ENCODE measurements around the gene KIF26A. TPM values are rescaled to one million over a fixed set of nuclear protein-coding genes. Genes with fewer than 3 reads are reported as not detected.

KIF26A gene
- total RNA-seq, 2 donors from 2014 or later: 1.1 to 1.6 TPM

- no peaks in the 10 kb centered on the region for H3K9me3 Mint-ChIP-seq
- no peak for ATAC-seq (replicated peaks)
- H3K4me3 Mint-ChIP-seq: no peak overlapping the region
- H3K4me1 Mint-ChIP-seq: no peaks in the 10 kb centered on the region
- no peaks in the 10 kb centered on the region for H3K36me3 Mint-ChIP-seq (ENCODE audit: low read depth)
- H3K27ac Mint-ChIP-seq: no peak overlapping the region
- H3K27me3 Mint-ChIP-seq: no peaks in the 10 kb centered on the region
Measured at GRCh38 chr14:104184506-104184905, 46.1 kb downstream of the KIF26A start.

GRCh38 chr14:104184911-104185499, 46.6 kb downstream of the KIF26A start:
- Mint-ChIP-seq H3K9me3 (no peaks in the 10 kb centered on the region), H3K27me3 (no peaks in the 10 kb centered on the region), H3K4me1 (no peaks in the 10 kb centered on the region), H3K27ac (no peak overlapping the region), H3K36me3 (ENCODE audit: low read depth) (no peaks in the 10 kb centered on the region), H3K4me3 (no peak overlapping the region)
- ATAC-seq (replicated peaks): no peak

- no peaks in the 10 kb centered on the region for H3K27me3 Mint-ChIP-seq
- H3K27ac Mint-ChIP-seq: no peak overlapping the region
- H3K9me3 Mint-ChIP-seq: no peaks in the 10 kb centered on the region
- H3K4me3 Mint-ChIP-seq: no peak overlapping the region
- H3K4me1 Mint-ChIP-seq: no peaks in the 10 kb centered on the region
- H3K36me3 Mint-ChIP-seq (ENCODE audit: low read depth): no peaks in the 10 kb centered on the region
- no peak for ATAC-seq (replicated peaks)
Measured at GRCh38 chr14:104185916-104186495, 47.6 kb downstream of the KIF26A start.

- Mint-ChIP-seq H3K27me3 (no peaks in the 10 kb centered on the region), H3K4me1 (no peaks in the 10 kb centered on the region), H3K27ac (no peak overlapping the region), H3K9me3 (no peaks in the 10 kb centered on the region), H3K4me3 (no peak overlapping the region), H3K36me3 (ENCODE audit: low read depth) (no peaks in the 10 kb centered on the region)
- ATAC-seq (replicated peaks): no peak
Measured at GRCh38 chr14:104186575-104186974, 48.2 kb downstream of the KIF26A start.

DNA sequence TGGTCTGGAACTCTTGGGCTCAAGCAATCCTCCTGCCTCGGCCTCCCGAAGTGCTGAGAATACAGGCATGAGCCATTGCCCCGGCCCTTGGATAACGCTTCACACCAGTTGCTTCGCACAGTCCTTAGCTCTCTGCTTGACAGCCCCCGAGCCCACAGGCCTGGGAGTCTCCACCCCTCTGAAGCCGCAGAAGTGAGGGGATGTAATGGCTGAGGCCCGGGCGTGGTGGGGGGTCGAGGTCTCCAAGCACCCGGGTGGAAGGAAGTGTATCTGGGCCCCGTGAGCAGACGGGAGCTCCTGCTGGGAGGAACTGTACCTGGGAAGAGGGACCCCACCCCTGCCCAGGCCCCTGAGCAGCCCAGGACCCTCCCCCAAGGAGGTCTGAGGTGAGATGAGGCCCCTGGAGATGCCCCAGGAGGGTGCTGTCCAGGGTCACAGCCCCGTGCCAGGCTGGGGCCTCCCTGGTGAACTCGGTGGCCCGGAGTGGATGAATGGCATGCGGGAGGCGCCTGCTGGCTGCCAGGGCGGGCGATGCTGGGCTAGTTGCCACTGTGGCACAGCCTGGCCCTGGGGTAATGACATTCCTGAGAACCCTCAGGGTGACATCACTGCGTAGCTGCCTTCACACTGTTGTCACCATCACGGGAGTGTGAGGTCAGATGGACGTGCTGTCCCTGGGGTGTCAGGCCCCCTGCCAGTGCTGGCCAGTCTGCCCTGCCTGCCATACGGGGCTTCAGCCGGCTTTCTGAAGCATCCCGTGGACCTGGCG, 48.9 kb downstream of the KIF26A start:
- no peak overlapping the region for H3K27ac Mint-ChIP-seq
- H3K27me3 Mint-ChIP-seq: no peaks in the 10 kb centered on the region
- no peak for ATAC-seq (replicated peaks)
- H3K4me3 Mint-ChIP-seq: no peak overlapping the region
- no peaks in the 10 kb centered on the region for H3K9me3 Mint-ChIP-seq
- H3K4me1 Mint-ChIP-seq: no peaks in the 10 kb centered on the region
- no peaks in the 10 kb centered on the region for H3K36me3 Mint-ChIP-seq (ENCODE audit: low read depth)

DNA sequence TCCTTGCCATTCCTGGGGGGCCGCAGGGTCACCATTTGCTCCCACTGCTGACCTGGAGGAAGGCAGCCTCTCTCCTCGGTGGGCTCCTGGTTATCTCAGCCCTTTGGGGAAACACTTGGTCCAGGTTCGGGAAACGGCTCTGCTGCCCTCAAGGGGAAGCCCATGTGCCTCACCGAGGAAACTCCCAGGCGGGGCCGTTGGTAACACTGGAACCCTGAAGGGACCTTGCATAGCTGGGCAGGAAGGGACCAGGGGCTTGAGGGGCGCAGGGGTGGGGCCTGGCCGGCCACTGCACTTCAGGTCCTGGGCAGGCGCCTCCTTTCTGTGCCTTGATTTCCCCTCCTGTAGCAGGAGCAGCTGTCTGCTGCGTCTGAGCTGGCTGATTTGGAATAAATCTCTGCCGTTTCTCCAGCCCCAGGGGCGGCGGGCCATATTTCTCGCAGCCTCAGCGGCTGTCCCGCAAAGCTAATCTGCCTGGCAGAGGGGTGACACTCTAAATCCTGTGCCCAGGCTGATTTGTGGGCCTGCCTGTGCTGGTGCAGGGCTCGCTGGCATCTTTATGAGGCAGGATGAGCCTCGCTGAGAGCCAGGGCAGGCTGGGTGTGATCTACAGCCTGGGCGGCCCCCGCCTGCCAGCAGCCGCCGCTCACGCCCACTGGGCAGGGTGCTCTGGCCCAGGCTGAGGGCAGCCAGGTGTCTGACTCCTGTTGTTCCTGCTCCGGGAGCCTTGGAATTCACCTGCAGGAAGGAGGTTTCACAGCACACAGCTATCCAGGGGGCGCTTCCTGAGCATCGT, 49.7 kb downstream of the KIF26A start:
- no peaks in the 10 kb centered on the region for H3K9me3 Mint-ChIP-seq
- no peaks in the 10 kb centered on the region for H3K36me3 Mint-ChIP-seq (ENCODE audit: low read depth)
- H3K27ac Mint-ChIP-seq: no peak overlapping the region
- ATAC-seq (replicated peaks): no peak
- H3K4me1 Mint-ChIP-seq: no peaks in the 10 kb centered on the region
- no peak overlapping the region for H3K4me3 Mint-ChIP-seq
- H3K27me3 Mint-ChIP-seq: no peaks in the 10 kb centered on the region

GRCh38 chr14:104188727-104189400, 50.5 kb downstream of the KIF26A start:
- no peak overlapping the region for H3K4me3 Mint-ChIP-seq

GRCh38 chr14:104189629-104190335, 51.4 kb downstream of the KIF26A start:
- Mint-ChIP-seq H3K27ac (no peak overlapping the region), H3K36me3 (ENCODE audit: low read depth) (no peaks in the 10 kb centered on the region), H3K4me3 (no peak overlapping the region), H3K27me3 (peaks cover 4% of the 10 kb centered on the region), H3K9me3 (no peaks in the 10 kb centered on the region), H3K4me1 (no peaks in the 10 kb centered on the region)
- no peak for ATAC-seq (replicated peaks)

More at GRCh38 chr14:104188727-104189400, 50.5 kb downstream of the KIF26A start:
- H3K27me3 Mint-ChIP-seq: no peaks in the 10 kb centered on the region
- no peaks in the 10 kb centered on the region for H3K4me1 Mint-ChIP-seq
- no peak overlapping the region for H3K27ac Mint-ChIP-seq
- H3K9me3 Mint-ChIP-seq: no peaks in the 10 kb centered on the region
- ATAC-seq (replicated peaks): no peak
- no peaks in the 10 kb centered on the region for H3K36me3 Mint-ChIP-seq (ENCODE audit: low read depth)

- ATAC-seq (replicated peaks): no peak
- Mint-ChIP-seq H3K4me1 (no peaks in the 10 kb centered on the region), H3K27me3 (peaks cover 4% of the 10 kb centered on the region), H3K4me3 (no peak overlapping the region), H3K36me3 (ENCODE audit: low read depth) (no peaks in the 10 kb centered on the region), H3K27ac (no peak overlapping the region), H3K9me3 (no peaks in the 10 kb centered on the region)
Measured at GRCh38 chr14:104190396-104191000, 52.1 kb downstream of the KIF26A start.

GRCh38 chr14:104191409-104191997, 53.1 kb downstream of the KIF26A start:
- ATAC-seq (replicated peaks): no peak
- no peaks in the 10 kb centered on the region for H3K36me3 Mint-ChIP-seq (ENCODE audit: low read depth)
- H3K4me1 Mint-ChIP-seq: no peaks in the 10 kb centered on the region
- H3K27me3 Mint-ChIP-seq: peaks cover 4% of the 10 kb centered on the region
- no peak overlapping the region for H3K4me3 Mint-ChIP-seq
- no peak overlapping the region for H3K27ac Mint-ChIP-seq
- H3K9me3 Mint-ChIP-seq: no peaks in the 10 kb centered on the region

DNA sequence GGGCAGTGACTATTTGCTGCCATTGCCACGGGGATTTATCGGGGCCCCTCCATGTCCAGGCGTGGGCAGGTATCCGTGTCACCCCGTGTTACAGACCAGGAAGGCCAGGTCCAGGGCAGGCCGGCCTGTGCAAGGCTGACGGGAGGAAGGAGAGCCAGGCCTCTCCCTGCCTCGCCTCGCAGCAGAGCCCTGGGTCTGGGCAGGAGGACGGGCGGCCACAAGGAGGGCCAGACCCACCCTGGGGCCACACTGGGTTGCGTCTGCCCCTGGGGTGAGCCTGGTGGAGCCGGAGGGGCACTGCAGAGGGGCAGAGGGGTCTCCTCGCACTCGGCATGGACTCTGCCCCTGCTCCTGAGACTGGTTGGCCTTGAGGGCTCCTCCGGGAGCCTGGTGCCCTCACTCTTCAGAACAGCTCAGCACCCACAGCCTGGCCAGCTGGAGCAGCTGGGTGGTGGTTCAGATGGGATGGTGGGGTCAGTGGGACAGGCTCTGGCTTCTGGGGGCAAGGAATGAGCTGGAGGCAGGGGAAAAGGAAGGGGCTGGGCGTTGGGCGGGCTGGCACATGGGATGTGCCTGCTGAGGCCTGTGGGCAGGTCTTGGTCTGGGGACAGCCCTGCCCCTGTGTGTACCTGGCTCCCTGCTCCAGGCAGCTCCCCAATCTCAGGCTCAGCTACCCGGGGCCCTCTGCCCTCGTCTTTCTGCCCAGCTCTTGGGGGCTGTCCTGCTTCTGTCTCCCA, 53.9 kb downstream of the KIF26A start:
- Mint-ChIP-seq H3K9me3 (no peaks in the 10 kb centered on the region), H3K27me3 (peaks cover 4% of the 10 kb centered on the region), H3K27ac (no peak overlapping the region), H3K4me1 (no peaks in the 10 kb centered on the region), H3K4me3 (no peak overlapping the region), H3K36me3 (ENCODE audit: low read depth) (no peaks in the 10 kb centered on the region)
- ATAC-seq (replicated peaks): no peak

- H3K4me1 Mint-ChIP-seq: no peaks in the 10 kb centered on the region
- H3K9me3 Mint-ChIP-seq: no peaks in the 10 kb centered on the region
- no peaks in the 10 kb centered on the region for H3K36me3 Mint-ChIP-seq (ENCODE audit: low read depth)
- H3K4me3 Mint-ChIP-seq: no peak overlapping the region
- no peak overlapping the region for H3K27ac Mint-ChIP-seq
- peaks cover 4% of the 10 kb centered on the region for H3K27me3 Mint-ChIP-seq
- no peak for ATAC-seq (replicated peaks)
Measured at GRCh38 chr14:104192883-104193245, 54.5 kb downstream of the KIF26A start.

GRCh38 chr14:104194016-104194415, 55.6 kb downstream of the KIF26A start:
- Mint-ChIP-seq H3K9me3 (no peaks in the 10 kb centered on the region), H3K27me3 (peaks cover 4% of the 10 kb centered on the region), H3K27ac (no peak overlapping the region), H3K4me1 (no peaks in the 10 kb centered on the region), H3K36me3 (ENCODE audit: low read depth) (no peaks in the 10 kb centered on the region), H3K4me3 (no peak overlapping the region)
- ATAC-seq (replicated peaks): no peak

All from activated T-helper 17 cell treated with anti-CD3 and anti-CD28 coated beads, Interleukin-2, amount 50 U/mL, for 72 hours (primary cell).